Osteoblast (primary cell): ENCODE data around the gene CCNI2. TPM values are rescaled to one million over a fixed set of nuclear protein-coding genes. Genes with fewer than 3 reads are reported as not detected.

Source experiments
- DNase-seq: peaks from one replicate; pipeline ENCODE4 v3.0.0; 2011; ENCODE audit warnings: low spot score, mixed read lengths; ENCODE audit not compliant: insufficient read length; ENCODE audit errors: missing footprints
- H2AFZ ChIP-seq: 2 replicates; pipeline ENCODE4 v1.6.0; 2011; ENCODE audit warnings: mild to moderate bottlenecking, low read length
- H3K27ac ChIP-seq: 2 replicates; pipeline ENCODE4 v1.5.1; 2011; ENCODE audit warnings: mild to moderate bottlenecking, low read depth, low read length, moderate library complexity
- H3K27me3 ChIP-seq: 2 replicates; pipeline ENCODE4 v1.6.0; 2012; ENCODE audit warnings: mild to moderate bottlenecking, control low read depth, inconsistent platforms, low read length, moderate library complexity; ENCODE audit not compliant: insufficient read depth
- H3K36me3 ChIP-seq: 2 replicates; pipeline ENCODE4 v1.5.1; 2011; ENCODE audit warnings: mild to moderate bottlenecking, low read length, control low read depth, moderate library complexity; ENCODE audit not compliant: insufficient read depth
- H3K4me1 ChIP-seq: 2 replicates; pipeline ENCODE4 v1.5.1; 2011; ENCODE audit warnings: mild to moderate bottlenecking, low read length, control low read depth, moderate library complexity; ENCODE audit not compliant: insufficient read depth
- H3K4me2 ChIP-seq: 2 replicates; pipeline ENCODE4 v1.6.0; 2011; ENCODE audit warnings: mild to moderate bottlenecking, low read length; ENCODE audit not compliant: insufficient read depth
- H3K4me3 ChIP-seq: fragments of 200-600 bp; sonication (generic); 3 replicates; pipeline ENCODE4 v1.5.1; 2012; ENCODE audit warnings: mild to moderate bottlenecking, low read length, inconsistent platforms; ENCODE audit not compliant: insufficient read depth
- H3K79me2 ChIP-seq: 2 replicates; pipeline ENCODE4 v1.6.0; 2012; ENCODE audit warnings: mild to moderate bottlenecking, low read length, control low read depth, inconsistent platforms; ENCODE audit not compliant: insufficient read depth
- H3K9me3 ChIP-seq: 2 replicates; pipeline ENCODE4 v1.5.1; 2011; ENCODE audit warnings: low read depth, low read length, control low read depth
- H4K20me1 ChIP-seq: 2 replicates; pipeline ENCODE4 v1.6.0; 2012; ENCODE audit warnings: mild to moderate bottlenecking, low read length, control low read depth; ENCODE audit not compliant: insufficient read depth
- total RNA-seq: library from RNA; depleted of rRNA; stranded (reverse); fragments of >200 nt; gene quantifications from 2 replicates; pipeline ENCODE4 v1.2.3, GENCODE V29; 2012
- TF ChIP-seq, protein P1 (sequence below): IDR thresholded peaks from 2 replicates; pipeline ENCODE4 v1.5.1; 2011; ENCODE audit warnings: mild to moderate bottlenecking, low read depth, low read length, moderate library complexity; ENCODE audit errors: extremely low read depth

The CCNI2 gene
- total RNA-seq, 1 donor, result not detected

DNA sequence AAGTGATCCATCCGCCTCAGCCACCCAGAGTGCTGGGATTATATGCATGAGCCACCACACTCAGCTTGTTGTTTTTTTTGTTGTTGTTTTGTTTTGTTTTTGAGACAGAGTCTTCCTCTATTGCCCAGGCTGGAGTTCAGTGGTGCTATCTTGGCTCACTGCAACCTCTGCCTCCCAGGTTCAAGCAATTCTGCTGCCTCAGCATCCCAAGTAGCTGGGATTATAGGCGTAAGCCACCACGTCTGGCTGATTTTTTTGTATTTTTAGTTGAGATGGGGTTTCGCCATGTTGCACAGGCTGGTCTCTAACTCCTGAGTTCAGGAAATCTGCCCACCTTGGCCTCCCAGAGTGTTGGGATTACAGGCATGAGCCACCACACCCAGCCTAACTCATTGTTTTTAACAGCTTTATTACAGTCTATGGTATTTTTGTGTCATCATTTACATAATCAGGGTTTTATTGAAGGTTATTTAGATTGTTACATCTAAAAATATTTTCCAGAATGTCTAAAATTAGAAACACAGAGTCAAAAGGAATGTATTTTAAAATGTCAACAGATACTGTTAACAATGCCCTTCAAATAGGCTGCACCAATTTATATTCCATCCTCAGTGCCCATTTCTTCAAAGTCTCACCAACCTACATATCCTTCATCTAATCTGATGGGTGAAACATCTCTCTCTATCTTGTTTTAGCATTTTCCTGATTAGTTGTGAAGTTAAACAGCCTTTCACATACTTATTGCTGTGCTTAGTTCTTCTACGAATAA lies 28.5 kb upstream of the CCNI2 start:
- Histone ChIP-seq H3K4me3 (no peak overlapping the region), H3K79me2 (no peaks in the 10 kb centered on the region), H3K27ac (no peak overlapping the region), H3K9me3 (no peaks in the 10 kb centered on the region), H2AFZ (no peak overlapping the region), H3K27me3 (no peaks in the 10 kb centered on the region), H4K20me1 (no peaks in the 10 kb centered on the region), H3K4me2 (no peak overlapping the region), H3K4me1 (no peaks in the 10 kb centered on the region), H3K36me3 (no peaks in the 10 kb centered on the region)
- TF ChIP-seq, protein P1, sequence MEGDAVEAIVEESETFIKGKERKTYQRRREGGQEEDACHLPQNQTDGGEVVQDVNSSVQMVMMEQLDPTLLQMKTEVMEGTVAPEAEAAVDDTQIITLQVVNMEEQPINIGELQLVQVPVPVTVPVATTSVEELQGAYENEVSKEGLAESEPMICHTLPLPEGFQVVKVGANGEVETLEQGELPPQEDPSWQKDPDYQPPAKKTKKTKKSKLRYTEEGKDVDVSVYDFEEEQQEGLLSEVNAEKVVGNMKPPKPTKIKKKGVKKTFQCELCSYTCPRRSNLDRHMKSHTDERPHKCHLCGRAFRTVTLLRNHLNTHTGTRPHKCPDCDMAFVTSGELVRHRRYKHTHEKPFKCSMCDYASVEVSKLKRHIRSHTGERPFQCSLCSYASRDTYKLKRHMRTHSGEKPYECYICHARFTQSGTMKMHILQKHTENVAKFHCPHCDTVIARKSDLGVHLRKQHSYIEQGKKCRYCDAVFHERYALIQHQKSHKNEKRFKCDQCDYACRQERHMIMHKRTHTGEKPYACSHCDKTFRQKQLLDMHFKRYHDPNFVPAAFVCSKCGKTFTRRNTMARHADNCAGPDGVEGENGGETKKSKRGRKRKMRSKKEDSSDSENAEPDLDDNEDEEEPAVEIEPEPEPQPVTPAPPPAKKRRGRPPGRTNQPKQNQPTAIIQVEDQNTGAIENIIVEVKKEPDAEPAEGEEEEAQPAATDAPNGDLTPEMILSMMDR, result no peak
- DNase-seq, result no peak

- TF ChIP-seq, protein P1, result no peak
These were observed 21.5 kb upstream of the CCNI2 start for GRCh38 chr5:132725745-132726144.

GRCh38 chr5:132729896-132730295 lies 17.3 kb upstream of the CCNI2 start:
- H3K79me2 ChIP-seq, result no peaks in the 10 kb centered on the region
- H4K20me1 ChIP-seq, result no peaks in the 10 kb centered on the region
- H3K27ac ChIP-seq, result no peak overlapping the region
- peaks cover 4% of the 10 kb centered on the region for H3K36me3 ChIP-seq
- H2AFZ ChIP-seq, result no peak overlapping the region
- H3K4me2 ChIP-seq, result no peak overlapping the region
- TF ChIP-seq, protein P1, result no peak
- DNase-seq, result no peak
- no peak overlapping the region for H3K4me3 ChIP-seq
- no peaks in the 10 kb centered on the region for H3K4me1 ChIP-seq
- H3K9me3 ChIP-seq, result no peaks in the 10 kb centered on the region
- H3K27me3 ChIP-seq, result no peaks in the 10 kb centered on the region

More at GRCh38 chr5:132725745-132726144, 21.5 kb upstream of the CCNI2 start:
- H3K4me1 ChIP-seq, result no peaks in the 10 kb centered on the region
- H3K4me3 ChIP-seq, result no peak overlapping the region
- H3K27me3 ChIP-seq, result no peaks in the 10 kb centered on the region
- no peaks in the 10 kb centered on the region for H3K9me3 ChIP-seq
- no peak overlapping the region for H3K4me2 ChIP-seq
- no peaks in the 10 kb centered on the region for H3K79me2 ChIP-seq
- H3K27ac ChIP-seq, result no peak overlapping the region
- DNase-seq, result no peak
- no peaks in the 10 kb centered on the region for H3K36me3 ChIP-seq
- no peak overlapping the region for H2AFZ ChIP-seq
- H4K20me1 ChIP-seq, result no peaks in the 10 kb centered on the region

DNA sequence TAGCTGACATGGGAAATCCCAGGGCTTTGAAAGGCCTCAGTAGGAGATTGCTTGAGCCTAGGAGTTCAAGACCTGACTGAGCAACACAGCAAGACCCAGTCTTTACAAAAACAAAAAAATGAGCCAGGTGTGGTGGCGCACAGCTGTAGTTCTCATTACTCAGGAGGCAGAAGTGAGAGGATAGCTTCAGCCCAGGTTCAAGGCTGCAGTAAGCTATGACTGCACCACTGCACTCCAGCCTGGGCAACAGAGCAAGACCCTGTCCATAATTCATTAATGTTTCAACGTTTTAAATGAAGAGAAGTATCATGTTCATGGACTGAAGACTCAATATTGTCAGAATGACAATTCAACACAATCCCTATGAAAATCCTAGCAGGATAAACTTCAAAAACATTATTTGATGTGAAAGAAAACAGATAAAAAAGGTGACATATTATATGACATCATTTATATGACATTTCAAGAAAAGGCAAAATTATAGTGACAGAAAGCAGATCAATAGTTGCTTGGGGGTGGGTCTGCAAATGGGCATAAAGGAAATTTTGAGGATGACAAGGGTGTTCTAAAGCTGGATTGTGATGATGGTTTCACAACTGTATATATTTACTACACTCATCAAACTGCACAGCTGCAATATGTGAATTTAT lies 13.6 kb upstream of the CCNI2 start:
- Histone ChIP-seq H3K27ac (no peak overlapping the region), H3K4me2 (no peak overlapping the region), H3K79me2 (peaks cover 18% of the 10 kb centered on the region), H4K20me1 (peaks cover 5% of the 10 kb centered on the region), H2AFZ (no peak overlapping the region), H3K9me3 (no peaks in the 10 kb centered on the region), H3K27me3 (no peaks in the 10 kb centered on the region), H3K4me3 (no peak overlapping the region), H3K36me3 (peaks cover 4% of the 10 kb centered on the region), H3K4me1 (peaks cover 12% of the 10 kb centered on the region)
- no peak for DNase-seq
- TF ChIP-seq, protein P1, result no peak
